ENCODE measurements around the gene SLFN12L.

Gene SLFN12L

DNA sequence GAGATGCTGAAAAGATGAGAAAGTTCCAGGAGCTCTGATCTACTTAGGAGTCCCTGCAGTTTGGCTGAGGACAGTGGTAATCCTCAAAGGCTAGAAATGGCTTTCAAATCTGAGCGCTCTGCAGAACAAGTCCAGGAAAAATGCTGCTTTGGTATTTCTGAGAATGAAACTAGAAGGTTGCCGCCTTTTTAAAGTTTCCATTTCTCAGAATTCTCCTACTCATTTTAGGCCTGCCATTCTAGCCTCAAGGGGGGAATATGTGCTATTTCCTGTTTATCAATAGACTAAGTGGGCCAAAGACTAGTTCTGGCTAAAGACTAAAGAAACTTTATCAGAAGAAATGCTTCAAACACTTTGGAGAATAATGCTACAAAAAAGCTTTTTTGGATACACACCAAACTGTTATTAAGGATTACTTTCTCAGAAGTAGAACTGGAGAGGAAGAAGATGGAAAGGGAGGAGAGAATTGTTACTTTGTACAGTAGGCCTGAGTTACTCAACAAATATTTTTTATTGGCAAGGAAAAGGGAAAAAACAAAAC lies at the start of gene SLFN12L:
TSS of gene SLFN12L (minus strand) at position 78 of the 541 bp plus-strand sequence. CDS start 15,314 bp downstream, outside the sequence.
- Mint-ChIP-seq H3K36me3 (ENCODE audit: low read depth) (no peaks in the 10 kb centered on the region), H3K9me3 (no peaks in the 10 kb centered on the region), H3K27ac (no peak within 1 kb of the TSS), H3K27me3 (ENCODE audit: low read depth, poor library complexity) (peaks cover 23% of the 10 kb centered on the region), H3K4me1 (no peaks in the 10 kb centered on the region), H3K4me3 (no peak within 1 kb of the TSS)
- TF ChIP-seq, protein P1, sequence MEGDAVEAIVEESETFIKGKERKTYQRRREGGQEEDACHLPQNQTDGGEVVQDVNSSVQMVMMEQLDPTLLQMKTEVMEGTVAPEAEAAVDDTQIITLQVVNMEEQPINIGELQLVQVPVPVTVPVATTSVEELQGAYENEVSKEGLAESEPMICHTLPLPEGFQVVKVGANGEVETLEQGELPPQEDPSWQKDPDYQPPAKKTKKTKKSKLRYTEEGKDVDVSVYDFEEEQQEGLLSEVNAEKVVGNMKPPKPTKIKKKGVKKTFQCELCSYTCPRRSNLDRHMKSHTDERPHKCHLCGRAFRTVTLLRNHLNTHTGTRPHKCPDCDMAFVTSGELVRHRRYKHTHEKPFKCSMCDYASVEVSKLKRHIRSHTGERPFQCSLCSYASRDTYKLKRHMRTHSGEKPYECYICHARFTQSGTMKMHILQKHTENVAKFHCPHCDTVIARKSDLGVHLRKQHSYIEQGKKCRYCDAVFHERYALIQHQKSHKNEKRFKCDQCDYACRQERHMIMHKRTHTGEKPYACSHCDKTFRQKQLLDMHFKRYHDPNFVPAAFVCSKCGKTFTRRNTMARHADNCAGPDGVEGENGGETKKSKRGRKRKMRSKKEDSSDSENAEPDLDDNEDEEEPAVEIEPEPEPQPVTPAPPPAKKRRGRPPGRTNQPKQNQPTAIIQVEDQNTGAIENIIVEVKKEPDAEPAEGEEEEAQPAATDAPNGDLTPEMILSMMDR (IDR thresholded peaks at IDR 0.05): no peak
- no peak for DNase-seq

DNA sequence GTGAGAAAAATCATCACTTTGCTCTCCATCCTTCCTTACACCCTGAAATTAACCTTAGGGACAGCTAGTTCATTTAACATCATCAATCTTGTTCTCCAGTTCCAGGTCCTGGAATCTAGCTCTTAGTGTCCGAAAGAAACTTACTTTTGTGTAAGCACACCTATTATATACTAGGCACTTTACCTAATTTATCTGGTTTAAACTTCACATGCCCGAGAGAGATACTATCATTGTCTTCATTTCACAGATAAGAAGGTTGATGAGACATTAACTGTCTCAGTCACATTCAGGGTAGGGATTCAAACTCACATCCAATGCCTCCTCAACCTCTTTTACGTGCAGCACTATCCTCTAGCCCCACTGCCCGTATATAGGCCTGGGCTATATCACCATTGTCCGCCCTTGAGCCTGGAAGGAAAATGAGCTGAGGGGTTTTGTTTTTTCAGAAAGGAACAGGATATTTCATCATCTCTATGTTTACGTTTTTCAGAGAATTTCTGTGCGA lies 49.1 kb upstream of the SLFN12L start:
- Mint-ChIP-seq H3K4me3 (peak overlapping the region; percentile 96), H3K9me3 (no peaks in the 10 kb centered on the region), H3K36me3 (ENCODE audit: low read depth) (no peaks in the 10 kb centered on the region), H3K27me3 (ENCODE audit: low read depth, poor library complexity) (peaks cover 36% of the 10 kb centered on the region), H3K27ac (peak overlapping the region; percentile 98), H3K4me1 (peaks cover 44% of the 10 kb centered on the region)
- DNase-seq: no peak
- TF ChIP-seq, protein P1 (IDR thresholded peaks at IDR 0.05): no peak

DNA sequence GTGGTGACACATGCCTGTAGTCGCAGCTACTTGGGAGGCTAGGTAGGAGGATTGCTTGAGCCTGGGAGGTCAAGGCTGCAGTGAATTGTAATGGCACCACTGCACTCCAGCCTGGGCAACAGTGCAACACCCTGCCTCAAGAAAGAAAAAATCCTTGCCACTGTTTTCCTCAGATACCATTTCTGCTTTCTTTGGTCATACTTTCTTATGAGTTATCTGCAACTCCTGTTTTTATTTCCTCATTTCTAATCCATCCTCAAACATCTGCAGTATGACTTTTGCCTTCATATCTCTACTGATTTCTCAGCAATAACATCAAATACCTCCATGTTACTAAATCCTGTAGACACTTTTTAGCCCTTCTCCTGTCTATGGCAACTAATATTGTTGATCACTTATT lies 46.6 kb upstream of the SLFN12L start:
- no peaks in the 10 kb centered on the region for H3K36me3 Mint-ChIP-seq (ENCODE audit: low read depth)
- peaks cover 39% of the 10 kb centered on the region for H3K27me3 Mint-ChIP-seq (ENCODE audit: low read depth, poor library complexity)
- H3K27ac Mint-ChIP-seq: no peak overlapping the region
- TF ChIP-seq, protein P1 (IDR thresholded peaks at IDR 0.05): no peak
- no peak for DNase-seq
- H3K4me1 Mint-ChIP-seq: peaks cover 32% of the 10 kb centered on the region
- no peak overlapping the region for H3K4me3 Mint-ChIP-seq
- H3K9me3 Mint-ChIP-seq: no peaks in the 10 kb centered on the region

DNA sequence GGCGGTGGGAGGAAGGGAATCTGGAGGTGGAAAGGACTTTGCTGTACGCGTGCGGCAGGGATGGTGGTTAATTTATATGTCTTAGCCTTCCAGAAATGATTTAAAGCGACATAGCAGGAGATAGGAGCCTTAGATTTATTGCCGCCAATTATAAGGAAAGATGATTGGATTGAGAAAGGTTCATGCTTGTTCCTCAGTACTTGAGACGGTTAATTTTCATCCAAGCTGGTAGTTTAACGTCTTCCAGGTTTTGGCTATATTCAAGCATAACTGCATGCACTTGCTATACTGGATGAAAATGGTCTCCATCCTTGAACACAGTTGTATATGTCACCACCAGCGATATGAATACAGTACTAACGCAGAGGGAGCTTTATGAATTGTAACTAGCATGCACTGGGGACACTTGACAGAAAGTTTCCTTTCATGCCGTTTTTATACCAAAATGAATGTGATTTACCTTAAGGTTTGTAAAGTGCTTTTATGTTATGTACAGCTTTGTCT lies 41.5 kb upstream of the SLFN12L start:
- Mint-ChIP-seq H3K27ac (peak overlapping the region; percentile 97), H3K36me3 (ENCODE audit: low read depth) (peaks cover 10% of the 10 kb centered on the region), H3K4me3 (peak overlapping the region; percentile 98), H3K4me1 (peaks cover 27% of the 10 kb centered on the region), H3K9me3 (no peaks in the 10 kb centered on the region), H3K27me3 (ENCODE audit: low read depth, poor library complexity) (peaks cover 22% of the 10 kb centered on the region)
- DNase-seq: no peak
- TF ChIP-seq, protein P1 (IDR thresholded peaks at IDR 0.05): no peak

DNA sequence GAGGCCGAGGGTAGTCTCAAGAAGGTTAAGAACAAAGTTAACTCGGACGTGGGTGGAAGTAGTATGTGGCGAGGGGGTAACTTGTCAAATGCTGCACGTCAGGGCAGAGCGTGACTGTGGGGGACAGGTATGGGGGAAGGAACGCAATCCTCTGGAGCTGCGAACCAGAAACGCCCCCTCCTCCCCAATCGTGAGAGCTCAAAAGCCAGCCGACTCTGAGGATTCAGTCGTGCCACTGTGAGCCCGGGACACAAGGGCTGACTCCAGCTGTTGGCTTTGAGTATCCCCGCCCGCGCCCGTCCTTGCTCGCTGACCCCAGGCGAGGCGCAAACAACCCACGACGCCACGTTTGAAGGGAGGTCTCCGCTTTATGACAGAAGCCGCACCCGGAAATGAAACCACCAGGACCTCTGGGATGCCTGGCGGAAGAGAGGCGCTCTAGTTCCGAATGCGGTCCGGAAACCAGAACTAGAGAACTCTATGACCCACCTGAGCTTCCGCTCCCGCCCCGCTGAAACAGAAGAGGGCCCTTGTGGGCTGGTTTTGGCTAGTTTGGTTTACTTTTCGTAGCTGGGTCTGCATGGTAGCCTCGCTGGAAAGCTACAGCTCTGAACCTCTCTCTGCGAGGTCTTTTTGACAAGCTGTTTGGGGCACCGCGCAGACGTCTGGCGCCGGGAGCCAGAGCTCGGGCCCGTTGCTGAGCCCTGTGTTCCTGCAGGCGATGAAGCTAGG lies 40.9 kb upstream of the SLFN12L start, which contains the start of gene PEX12:
TSS of gene PEX12 (minus strand) at position 375 of the 732 bp plus-strand sequence. CDS start 550 bp downstream, outside the sequence.
- peak; percentile 69 for DNase-seq
- Mint-ChIP-seq H3K9me3 (no peaks in the 10 kb centered on the region), H3K4me3 (peak within 1 kb of the TSS; percentile 98), H3K4me1 (peaks cover 27% of the 10 kb centered on the region), H3K27ac (peak within 1 kb of the TSS; percentile 97), H3K27me3 (ENCODE audit: low read depth, poor library complexity) (peaks cover 16% of the 10 kb centered on the region), H3K36me3 (ENCODE audit: low read depth) (peaks cover 10% of the 10 kb centered on the region)
- TF ChIP-seq, protein P1 (IDR thresholded peaks at IDR 0.05): no peak

Data from nephron progenitor cell (in vitro differentiated cells).